MM.1S (cell line): ENCODE results near the gene NELFA.
"Not testable (repeated sequence)": the region's sequence is repeated elsewhere in the genome, so short reads cannot be mapped to it uniquely, and the experiment has no call there.

Experiments
- CTCF ChIP-seq: fragments of 300-600 bp; sonication (generic); IDR thresholded peaks from 2 replicates; pipeline ENCODE4 v1.5.1; 2016; ENCODE audit warnings: antibody characterized with exemption, low read length, mixed read lengths
- EZH2phosphoT487 ChIP-seq: fragments of 300-600 bp; sonication (generic); IDR thresholded peaks from 2 replicates; pipeline ENCODE4 v1.6.1; 2018; ENCODE audit warnings: antibody characterized with exemption, low read length

DNA sequence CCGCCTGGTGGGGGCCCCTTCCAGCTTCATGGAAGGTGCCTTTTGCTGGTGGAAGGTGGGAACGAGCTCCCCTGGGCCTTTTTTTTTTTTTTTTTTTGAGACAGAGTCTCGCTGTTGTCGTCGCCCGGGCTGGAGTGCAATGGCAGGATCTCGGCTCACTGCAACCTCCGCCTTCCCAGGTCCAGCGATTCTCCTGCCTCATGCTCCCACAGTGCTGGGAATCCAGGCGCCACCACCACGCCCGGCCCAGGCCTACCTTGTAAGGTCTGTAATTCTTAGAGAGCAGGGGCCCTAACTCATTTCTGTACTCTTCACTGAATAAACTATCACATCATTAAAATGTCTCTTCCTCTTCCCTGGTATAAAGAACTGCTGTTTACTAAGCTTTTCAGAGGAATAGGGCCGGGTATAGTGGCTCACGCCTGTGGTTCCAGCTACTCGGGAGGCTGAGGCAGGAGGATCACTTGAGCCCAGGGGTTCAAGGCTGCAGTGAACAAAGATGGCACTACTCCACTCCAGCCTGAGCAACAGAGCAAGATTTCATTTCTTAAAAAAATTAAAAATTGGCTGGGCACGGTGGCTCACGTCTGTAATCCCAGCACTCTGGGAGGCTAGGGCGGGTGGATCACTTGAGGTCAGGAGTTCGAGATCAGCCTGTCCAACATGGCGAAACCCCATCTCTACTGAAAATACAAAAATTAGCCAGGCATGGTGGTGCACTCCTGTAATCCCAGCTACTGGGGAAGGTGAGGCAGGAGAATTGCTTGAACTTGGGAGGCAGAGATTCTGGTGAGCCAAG, 14.9 kb downstream of the NELFA start:
- TF ChIP-seq CTCF, EZH2phosphoT487: not testable (repeated sequence)
